Measurements from ENCODE around the gene FAM174B. TPM values are rescaled to one million over a fixed set of nuclear protein-coding genes. Genes with fewer than 3 reads are reported as not detected.

Gene FAM174B
- polyA plus RNA-seq, 1 donor from 2014 or later, result 20.1 TPM

- Histone ChIP-seq H3K9me2 (ENCODE audit: insufficient read depth, low read length) (no peaks in the 10 kb centered on the region), H4K20me1 (ENCODE audit: insufficient read depth) (no peaks in the 10 kb centered on the region), H2AFZ (ENCODE audit: low read depth, low read length) (no peak overlapping the region), H3K4me3 (ENCODE audit: low read length) (no peak overlapping the region), H3K9me3 (ENCODE audit: low read length) (no peaks in the 10 kb centered on the region), H3K79me2 (replicated peaks; ENCODE audit: insufficient read depth, low read length) (no peaks in the 10 kb centered on the region), H3K4me2 (ENCODE audit: low read length) (no peak overlapping the region), H3K36me3 (ENCODE audit: insufficient read depth, low read length) (no peaks in the 10 kb centered on the region), H3K9ac (ENCODE audit: low read length) (no peak overlapping the region), H3K27me3 (ENCODE audit: insufficient read depth, low read depth, low read length) (no peaks in the 10 kb centered on the region), H3F3A (ENCODE audit: insufficient read depth, low read length, poor library complexity, severe bottlenecking) (no peaks in the 10 kb centered on the region), H3K27ac (ENCODE audit: low read length) (no peak overlapping the region)
- TF ChIP-seq EP300 (conservative IDR thresholded peaks at IDR 0.05; ENCODE audit: poor library complexity, severe bottlenecking) (no peak), SMC3 (conservative IDR thresholded peaks at IDR 0.05; ENCODE audit: poor library complexity) (no peak), POLR2AphosphoS5 (IDR thresholded peaks at IDR 0.05) (no peak), CTCF (IDR thresholded peaks at IDR 0.05; ENCODE audit: poor library complexity, severe bottlenecking) (no peak), MXI1 (conservative IDR thresholded peaks at IDR 0.05; ENCODE audit: poor library complexity, severe bottlenecking) (no peak), REST (IDR thresholded peaks at IDR 0.05; ENCODE audit: borderline replicate concordance) (no peak), EZH2 (IDR thresholded peaks at IDR 0.05; ENCODE audit: borderline replicate concordance, insufficient read depth, low read length, poor library complexity, severe bottlenecking) (no peak), TAF1 (IDR thresholded peaks at IDR 0.05; ENCODE audit: low read depth) (no peak), RAD21 (conservative IDR thresholded peaks at IDR 0.05) (no peak)
These were observed 85.2 kb downstream of the FAM174B start for GRCh38 chr15:92570391-92570790.

GRCh38 chr15:92569778-92570177 is 85.8 kb downstream of the FAM174B start:
- TF ChIP-seq TAF1 (IDR thresholded peaks at IDR 0.05; ENCODE audit: low read depth) (no peak), EZH2 (IDR thresholded peaks at IDR 0.05; ENCODE audit: borderline replicate concordance, insufficient read depth, low read length, poor library complexity, severe bottlenecking) (no peak), REST (IDR thresholded peaks at IDR 0.05; ENCODE audit: borderline replicate concordance) (no peak), MXI1 (conservative IDR thresholded peaks at IDR 0.05; ENCODE audit: poor library complexity, severe bottlenecking) (no peak), EP300 (conservative IDR thresholded peaks at IDR 0.05; ENCODE audit: poor library complexity, severe bottlenecking) (no peak), SMC3 (conservative IDR thresholded peaks at IDR 0.05; ENCODE audit: poor library complexity) (no peak), CTCF (IDR thresholded peaks at IDR 0.05; ENCODE audit: poor library complexity, severe bottlenecking) (no peak), POLR2AphosphoS5 (IDR thresholded peaks at IDR 0.05) (no peak), RAD21 (conservative IDR thresholded peaks at IDR 0.05) (no peak)
- H3K4me3 ChIP-seq (ENCODE audit: low read length), result no peak overlapping the region
- no peak overlapping the region for H3K4me2 ChIP-seq (ENCODE audit: low read length)
- H3F3A ChIP-seq (ENCODE audit: insufficient read depth, low read length, poor library complexity, severe bottlenecking), result no peaks in the 10 kb centered on the region
- H3K27me3 ChIP-seq (ENCODE audit: insufficient read depth, low read depth, low read length), result no peaks in the 10 kb centered on the region
- H3K79me2 ChIP-seq (replicated peaks; ENCODE audit: insufficient read depth, low read length), result no peaks in the 10 kb centered on the region
- H3K36me3 ChIP-seq (ENCODE audit: insufficient read depth, low read length), result no peaks in the 10 kb centered on the region
- no peak overlapping the region for H2AFZ ChIP-seq (ENCODE audit: low read depth, low read length)
- no peak overlapping the region for H3K27ac ChIP-seq (ENCODE audit: low read length)
- H4K20me1 ChIP-seq (ENCODE audit: insufficient read depth), result no peaks in the 10 kb centered on the region
- no peak overlapping the region for H3K9ac ChIP-seq (ENCODE audit: low read length)
- no peaks in the 10 kb centered on the region for H3K9me2 ChIP-seq (ENCODE audit: insufficient read depth, low read length)
- no peaks in the 10 kb centered on the region for H3K9me3 ChIP-seq (ENCODE audit: low read length)
